Measurements from ENCODE around the gene PGP.

Gene PGP

GRCh38 chr16:2178321-2179106 lies 36.1 kb downstream of the PGP start:
- TF ChIP-seq CTCF (conservative IDR thresholded peaks at IDR 0.05): no peak
- no peak overlapping the region for H3K27ac ChIP-seq

- no peak overlapping the region for H3K27ac ChIP-seq
Measured at GRCh38 chr16:2177561-2177960, 37.1 kb downstream of the PGP start.

GRCh38 chr16:2177101-2177500 lies 37.5 kb downstream of the PGP start:
- TF ChIP-seq CTCF (conservative IDR thresholded peaks at IDR 0.05): no peak
- H3K27ac ChIP-seq: no peak overlapping the region

More at GRCh38 chr16:2177561-2177960, 37.1 kb downstream of the PGP start:
- no peak for TF ChIP-seq CTCF (conservative IDR thresholded peaks at IDR 0.05)

GRCh38 chr16:2176047-2176446 lies 38.6 kb downstream of the PGP start:
- H3K27ac ChIP-seq: no peak overlapping the region

GRCh38 chr16:2175454-2175853 lies 39.2 kb downstream of the PGP start:
- H3K27ac ChIP-seq: no peak overlapping the region
- no peak for TF ChIP-seq CTCF (conservative IDR thresholded peaks at IDR 0.05)

More at GRCh38 chr16:2176047-2176446, 38.6 kb downstream of the PGP start:
- no peak for TF ChIP-seq CTCF (conservative IDR thresholded peaks at IDR 0.05)

GRCh38 chr16:2174396-2175131 lies 40.1 kb downstream of the PGP start:
- no peak overlapping the region for H3K27ac ChIP-seq
- no peak for TF ChIP-seq CTCF (conservative IDR thresholded peaks at IDR 0.05)

- no peak overlapping the region for H3K27ac ChIP-seq
- TF ChIP-seq CTCF (conservative IDR thresholded peaks at IDR 0.05): no peak
Measured at GRCh38 chr16:2173916-2174315, 40.7 kb downstream of the PGP start.
